SK-N-SH (cell line): ENCODE data around the gene LVRN. TPM values are rescaled to one million over a fixed set of nuclear protein-coding genes. Genes with fewer than 3 reads are reported as not detected.
A peak's percentile ranks its signal among the peaks of the same experiment; 100 is the strongest.

Experiments used
- CTCF ChIA-PET: fragments of 300-600, 350-600 bp; formaldehyde crosslinking; extraction: SDS; loops from one replicate; lab custom pipeline; 2021; lab: Yijun Ruan, JAX
- POLR2A ChIA-PET: fragments of 350-600 bp; sonication (Branson Sonifier 250); formaldehyde crosslinking; extraction: SDS; loops from one replicate; lab custom pipeline; 2020; ENCODE audit warnings: antibody characterized with exemption, inconsistent platforms; lab: Yijun Ruan, JAX
- DNase-seq: peaks from one replicate; pipeline ENCODE4 v3.0.0; 2012
- H2AFZ ChIP-seq: fragments of 200-600 bp; sonication (generic); 2 replicates; pipeline ENCODE4 v1.8.1; 2016; ENCODE audit warnings: antibody characterized with exemption, mild to moderate bottlenecking, low read depth
- H3F3A ChIP-seq: fragments of 200-600 bp; sonication (generic); replicated peaks from 2 replicates; pipeline ENCODE3; 2016; ENCODE audit warnings: antibody characterized with exemption, mild to moderate bottlenecking; ENCODE audit not compliant: insufficient read depth
- H3K27ac ChIP-seq, 2 experiments: fragments of 200-500 bp in 1 of 2; fragments of 200-600 bp in 1 of 2; sonication (Bioruptor generic) in 1 of 2; sonication (generic), shearing (Covaris generic) in 1 of 2; 2 replicates each; pipeline versions ENCODE4 v1.5.1 to v1.6.1; 2014 to 2016; ENCODE audit warnings: low read depth in 2 of 2, inconsistent platforms in 1 of 2, low read length in 1 of 2, mild to moderate bottlenecking in 1 of 2, mixed read lengths in 1 of 2
- H3K27me3 ChIP-seq: fragments of 200-600 bp; sonication (generic), shearing (Covaris generic); 2 replicates; pipeline ENCODE4 v1.6.1; 2016; ENCODE audit warnings: mixed run types; ENCODE audit not compliant: insufficient read depth
- H3K36me3 ChIP-seq, 2 experiments: fragments of 200-500 bp in 1 of 2; fragments of 200-600 bp in 1 of 2; sonication (Bioruptor generic) in 1 of 2; sonication (generic) in 1 of 2; replicated peaks in 1 of 2; 2 replicates each; pipeline versions ENCODE3 to v1.5.1; 2014 to 2016; ENCODE audit warnings: low read length in 1 of 2, mild to moderate bottlenecking in 1 of 2; ENCODE audit not compliant: insufficient read depth in 2 of 2, control insufficient read depth in 1 of 2
- H3K4me1 ChIP-seq, 2 experiments: fragments of 200-500 bp in 1 of 2; fragments of 200-600 bp in 1 of 2; sonication (Bioruptor generic) in 1 of 2; sonication (generic), shearing (Covaris generic) in 1 of 2; 2 replicates each; pipeline versions ENCODE4 v1.5.1 to v1.6.1; 2014 to 2016; ENCODE audit warnings: low read depth in 1 of 2, low read length in 1 of 2, mixed run types in 1 of 2; ENCODE audit not compliant: insufficient read depth in 2 of 2, control insufficient read depth in 1 of 2
- H3K4me2 ChIP-seq: fragments of 200-600 bp; sonication (generic), shearing (Covaris generic); 2 replicates; pipeline ENCODE4 v1.6.1; 2017; ENCODE audit warnings: mixed run types
- H3K4me3 ChIP-seq, 2 experiments: fragments of 200-500 bp in 1 of 2; fragments of 200-600 bp in 1 of 2; sonication (Bioruptor generic) in 1 of 2; sonication (generic), shearing (Covaris generic) in 1 of 2; 2 replicates each; pipeline versions ENCODE4 v1.5.1 to v1.8.1; 2014 to 2016; ENCODE audit warnings: low read depth in 2 of 2, inconsistent platforms in 1 of 2, low read length in 1 of 2, mild to moderate bottlenecking in 1 of 2, mixed read lengths in 1 of 2, moderate library complexity in 1 of 2
- H3K79me2 ChIP-seq: fragments of 200-600 bp; sonication (generic); 2 replicates; pipeline ENCODE4 v1.8.1; 2017; ENCODE audit warnings: mild to moderate bottlenecking; ENCODE audit not compliant: insufficient read depth
- H3K9ac ChIP-seq: fragments of 200-600 bp; sonication (generic); 2 replicates; pipeline ENCODE4 v1.6.1; 2017; ENCODE audit warnings: mixed run types
- H3K9me2 ChIP-seq: fragments of 200-600 bp; sonication (generic); 2 replicates; pipeline ENCODE4 v1.6.1; 2017; ENCODE audit warnings: mixed run types
- H3K9me3 ChIP-seq: fragments of 200-600 bp; sonication (generic); 2 replicates; pipeline ENCODE4 v1.6.1; 2017; ENCODE audit warnings: mixed run types, mild to moderate bottlenecking, moderate library complexity
- H4K20me1 ChIP-seq: fragments of 200-600 bp; sonication (generic); 2 replicates; pipeline ENCODE4 v1.6.1; 2017; ENCODE audit warnings: mild to moderate bottlenecking, mixed run types; ENCODE audit not compliant: insufficient read depth
- CHD2 ChIP-seq: fragments of 150-350 bp; IDR thresholded peaks from 2 replicates; pipeline ENCODE4 v1.6.1; 2018; ENCODE audit warnings: low read length; ENCODE audit not compliant: partially characterized antibody
- ELF1 ChIP-seq: IDR thresholded peaks from 2 replicates; pipeline ENCODE4 v1.4.0; 2012
- EP300 ChIP-seq, 2 experiments: IDR thresholded peaks; 2 replicates each; pipeline versions ENCODE4 v1.4.0 to v1.6.1; 2012; ENCODE audit warnings: borderline replicate concordance in 1 of 2, low read depth in 1 of 2, low read length in 1 of 2
- FOXM1 ChIP-seq: IDR thresholded peaks from 2 replicates; pipeline ENCODE4 v1.4.0; 2012; ENCODE audit warnings: low read depth, mild to moderate bottlenecking
- GABPA ChIP-seq: IDR thresholded peaks from 2 replicates; pipeline ENCODE4 v1.4.0; 2012; ENCODE audit warnings: low read depth, mild to moderate bottlenecking
- MXI1 ChIP-seq: IDR thresholded peaks from 2 replicates; pipeline ENCODE4 v1.6.1; 2012; ENCODE audit warnings: mild to moderate bottlenecking, low read depth, low read length, improper control_type of control experiment
- NRF1 ChIP-seq: IDR thresholded peaks from 2 replicates; pipeline ENCODE4 v1.6.1; 2012; ENCODE audit warnings: low read depth, mild to moderate bottlenecking, low read length
- RCOR1 ChIP-seq: fragments of 150-350 bp; IDR thresholded peaks from 2 replicates; pipeline ENCODE4 v1.6.1; 2017; ENCODE audit warnings: antibody characterized with exemption, low read length
- RFX5 ChIP-seq: IDR thresholded peaks from 2 replicates; pipeline ENCODE4 v1.6.1; 2012; ENCODE audit warnings: mild to moderate bottlenecking, improper control_type of control experiment, low read length
- SIN3A ChIP-seq: IDR thresholded peaks from 2 replicates; pipeline ENCODE4 v1.6.1; 2012; ENCODE audit warnings: low read depth, mild to moderate bottlenecking, low read length, moderate library complexity, borderline replicate concordance
- TAF1 ChIP-seq: IDR thresholded peaks from 2 replicates; pipeline ENCODE4 v1.6.1; 2012; ENCODE audit warnings: low read depth, mild to moderate bottlenecking, low read length, moderate library complexity, borderline replicate concordance
- TCF12 ChIP-seq: IDR thresholded peaks from 2 replicates; pipeline ENCODE4 v1.4.0; 2012
- WGBS: methylation state at CpG from one replicate; pipeline ENCODE4 v1.1.6; 2017; ENCODE audit warnings: low lambda C conversion rate; 5-methylcytosine and 5-hydroxymethylcytosine counted together
- polyA plus RNA-seq, 3 experiments: library from polyadenylated mRNA; depleted of rRNA; stranded (reverse); fragments of >200 nt; gene quantifications; 2 replicates each; pipeline ENCODE4 v1.2.3, GENCODE V29; 2012
- TF ChIP-seq, protein P1 (sequence below): IDR thresholded peaks from 2 replicates; pipeline ENCODE4 v1.4.0; 2012; ENCODE audit warnings: low read depth, borderline replicate concordance
- TF ChIP-seq, protein P2 (sequence below): IDR thresholded peaks from 2 replicates; pipeline ENCODE4 v1.4.0; 2012; ENCODE audit warnings: low read depth

The LVRN gene
- polyA plus RNA-seq, 1 of the 3 experiments (the other 2 are of a cell fraction): 0.10 TPM

DNA sequence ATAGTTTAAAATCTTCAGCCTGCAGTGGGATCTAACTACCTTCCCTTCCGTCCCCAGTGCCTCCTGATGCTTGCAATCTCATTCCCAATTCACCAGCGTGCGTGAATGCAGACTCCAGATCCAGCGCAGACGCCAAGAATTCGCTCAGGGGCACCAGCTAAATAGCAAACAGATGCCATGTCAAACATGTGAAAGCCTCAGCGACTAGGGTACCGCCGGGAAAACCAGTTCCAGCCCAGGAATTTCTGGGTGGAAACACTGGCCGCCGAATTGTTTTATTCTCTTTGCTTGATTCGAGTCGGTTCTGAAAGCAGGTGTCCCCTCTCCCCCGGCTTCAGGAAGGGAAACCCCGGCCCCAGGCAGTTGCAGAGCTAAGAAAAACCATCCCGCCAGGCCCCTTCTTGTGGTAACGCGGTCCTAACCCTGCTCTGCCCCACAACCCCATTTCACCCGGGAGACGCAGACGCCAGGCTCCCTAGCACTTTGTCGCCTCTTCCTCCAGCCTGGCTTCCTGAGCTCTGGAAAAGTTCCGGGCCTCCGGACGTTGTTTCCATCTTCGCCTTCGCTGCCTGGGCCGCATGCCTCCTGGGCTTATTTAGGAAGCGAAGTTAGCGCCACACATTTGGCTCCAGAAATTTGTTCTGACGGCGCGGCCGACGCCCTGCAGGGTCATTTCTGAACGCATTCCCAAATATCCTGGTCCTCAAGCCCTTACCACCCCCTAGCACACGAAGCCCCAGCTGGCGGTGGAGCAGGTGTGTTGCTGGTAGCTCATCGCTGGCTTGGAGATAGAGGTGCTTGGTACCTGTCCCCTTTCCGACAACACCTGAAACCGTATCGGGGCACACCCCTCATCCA lies 665 bp upstream of the LVRN start:
- H3K4me3 ChIP-seq: peak overlapping the region; percentile 36 to 42
- H2AFZ ChIP-seq: peak overlapping the region; percentile 52; the same call in 1 of the 2 replicates
- DNase-seq: peak; percentile 81

DNA sequence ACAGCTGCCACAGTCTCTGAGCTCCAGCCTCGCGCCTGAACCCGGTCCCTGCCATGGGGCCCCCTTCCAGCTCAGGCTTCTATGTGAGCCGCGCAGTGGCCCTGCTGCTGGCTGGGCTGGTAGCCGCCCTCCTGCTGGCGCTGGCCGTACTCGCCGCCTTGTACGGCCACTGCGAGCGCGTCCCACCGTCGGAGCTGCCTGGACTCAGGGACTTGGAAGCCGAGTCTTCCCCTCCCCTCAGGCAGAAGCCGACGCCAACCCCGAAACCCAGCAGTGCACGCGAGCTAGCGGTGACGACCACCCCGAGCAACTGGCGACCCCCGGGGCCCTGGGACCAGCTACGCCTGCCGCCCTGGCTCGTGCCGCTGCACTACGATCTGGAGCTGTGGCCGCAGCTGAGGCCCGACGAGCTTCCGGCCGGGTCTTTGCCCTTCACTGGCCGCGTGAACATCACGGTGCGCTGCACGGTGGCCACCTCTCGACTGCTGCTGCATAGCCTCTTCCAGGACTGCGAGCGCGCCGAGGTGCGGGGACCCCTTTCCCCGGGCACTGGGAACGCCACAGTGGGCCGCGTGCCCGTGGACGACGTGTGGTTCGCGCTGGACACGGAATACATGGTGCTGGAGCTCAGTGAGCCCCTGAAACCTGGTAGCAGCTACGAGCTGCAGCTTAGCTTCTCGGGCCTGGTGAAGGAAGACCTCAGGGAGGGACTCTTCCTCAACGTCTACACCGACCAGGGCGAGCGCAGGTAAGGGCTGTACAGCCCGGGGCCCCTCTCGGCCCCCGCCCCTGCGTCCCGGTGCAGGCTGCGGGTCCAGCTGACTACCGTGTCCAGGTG lies 509 bp downstream of the LVRN start:
- Histone ChIP-seq H3K9me2 (no peaks in the 10 kb centered on the region), H3K36me3 (no peaks in the 10 kb centered on the region), H4K20me1 (no peaks in the 10 kb centered on the region), H3K9ac (no peak overlapping the region), H3K4me1 (peaks cover 0 to 23% of the 10 kb centered on the region in 2 experiments; a peak in 2 of 4 replicates), H2AFZ (no peak overlapping the region), H3K79me2 (no peaks in the 10 kb centered on the region), H3K27me3 (peaks cover 36% of the 10 kb centered on the region)
- 20% methylated on average over 24 of the region's 71 CpGs for WGBS
- POLR2A ChIA-PET: no interaction called here
- DNase-seq: peak; percentile 72
- TF ChIP-seq GABPA: no peak
- no peak for TF ChIP-seq FOXM1
- no peak for TF ChIP-seq TAF1
- TF ChIP-seq TCF12: no peak
- no peak for TF ChIP-seq NRF1
- TF ChIP-seq, protein P1, sequence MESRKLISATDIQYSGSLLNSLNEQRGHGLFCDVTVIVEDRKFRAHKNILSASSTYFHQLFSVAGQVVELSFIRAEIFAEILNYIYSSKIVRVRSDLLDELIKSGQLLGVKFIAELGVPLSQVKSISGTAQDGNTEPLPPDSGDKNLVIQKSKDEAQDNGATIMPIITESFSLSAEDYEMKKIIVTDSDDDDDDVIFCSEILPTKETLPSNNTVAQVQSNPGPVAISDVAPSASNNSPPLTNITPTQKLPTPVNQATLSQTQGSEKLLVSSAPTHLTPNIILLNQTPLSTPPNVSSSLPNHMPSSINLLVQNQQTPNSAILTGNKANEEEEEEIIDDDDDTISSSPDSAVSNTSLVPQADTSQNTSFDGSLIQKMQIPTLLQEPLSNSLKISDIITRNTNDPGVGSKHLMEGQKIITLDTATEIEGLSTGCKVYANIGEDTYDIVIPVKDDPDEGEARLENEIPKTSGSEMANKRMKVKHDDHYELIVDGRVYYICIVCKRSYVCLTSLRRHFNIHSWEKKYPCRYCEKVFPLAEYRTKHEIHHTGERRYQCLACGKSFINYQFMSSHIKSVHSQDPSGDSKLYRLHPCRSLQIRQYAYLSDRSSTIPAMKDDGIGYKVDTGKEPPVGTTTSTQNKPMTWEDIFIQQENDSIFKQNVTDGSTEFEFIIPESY: no peak
- TF ChIP-seq ELF1: no peak
- TF ChIP-seq SIN3A: no peak
- TF ChIP-seq, all 33 proteins: peak for 0
- Histone ChIP-seq H3F3A (no peaks in the 10 kb centered on the region), H3K4me2 (peak overlapping the region; percentile 87), H3K9me3 (no peaks in the 10 kb centered on the region), H3K27ac (no peak overlapping the region), H3K4me3 (peak overlapping the region; percentile 26 to 38; a peak in 3 of 4 replicates)
- CTCF ChIA-PET: interaction anchor here (0.8 to 2.4 kb wide), 6 partner anchors 8 to 328 kb away, joined by 3 to 11 read pairs (median 3); no protein-coding TSS in a partner anchor

More for the DNA sequence above, 665 bp upstream of the LVRN start:
- no peaks in the 10 kb centered on the region for H3K9me3 ChIP-seq
- no peaks in the 10 kb centered on the region for H3K79me2 ChIP-seq
- H3K4me2 ChIP-seq: peak overlapping the region; percentile 87
- H3K9ac ChIP-seq: no peak overlapping the region
- H3K27ac ChIP-seq: no peak overlapping the region
- no peaks in the 10 kb centered on the region for H3K9me2 ChIP-seq
- peaks cover 36% of the 10 kb centered on the region for H3K27me3 ChIP-seq
- H3K36me3 ChIP-seq: no peaks in the 10 kb centered on the region
- TF ChIP-seq RFX5 (no peak), MXI1 (peak; percentile 75; the same call in 1 of the 2 replicates), TAF1 (no peak), CHD2 (peak; percentile 53), TCF12 (peak; percentile 58), EP300 (IDR thresholded peaks at IDR 0.05; ENCODE audit: borderline replicate concordance in 1 of 2, low read depth in 1 of 2, low read length in 1 of 2) (peak in 1 of 2 experiments; percentile 54; a peak in 1 of 4 replicates), RCOR1 (peak; percentile 92)
- TF ChIP-seq, protein P2, sequence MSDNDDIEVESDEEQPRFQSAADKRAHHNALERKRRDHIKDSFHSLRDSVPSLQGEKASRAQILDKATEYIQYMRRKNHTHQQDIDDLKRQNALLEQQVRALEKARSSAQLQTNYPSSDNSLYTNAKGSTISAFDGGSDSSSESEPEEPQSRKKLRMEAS: 0 out of 2 replicates have a peak, but pooled peaks have one; percentile 33
- CTCF ChIA-PET: interaction anchor here (0.8 to 2.4 kb wide), 5 partner anchors 10 to 327 kb away, joined by 3 to 11 read pairs (median 3); no protein-coding TSS in a partner anchor
- no peaks in the 10 kb centered on the region for H3F3A ChIP-seq
- WGBS: 12% methylated on average over 35 of the region's 42 CpGs
- POLR2A ChIA-PET: interaction anchor here (0.7 kb wide), 1 partner anchor 39 kb away, joined by 3 read pairs; no protein-coding TSS in a partner anchor
- no peaks in the 10 kb centered on the region for H4K20me1 ChIP-seq
- peaks cover 0 to 23% of the 10 kb centered on the region in 2 experiments; a peak in 2 of 4 replicates for H3K4me1 ChIP-seq
